Activated gamma-delta T cell (primary cell): Measurements from ENCODE around the gene SERPINA12.
"Not testable (repeated sequence)": the region's sequence is repeated elsewhere in the genome, so short reads cannot be mapped to it uniquely, and the experiment has no call there.

Experiments
- DNase-seq: peaks from one replicate; lab custom pipeline; 2025; lab: John Stamatoyannopoulos, UW

SERPINA12 gene

DNA sequence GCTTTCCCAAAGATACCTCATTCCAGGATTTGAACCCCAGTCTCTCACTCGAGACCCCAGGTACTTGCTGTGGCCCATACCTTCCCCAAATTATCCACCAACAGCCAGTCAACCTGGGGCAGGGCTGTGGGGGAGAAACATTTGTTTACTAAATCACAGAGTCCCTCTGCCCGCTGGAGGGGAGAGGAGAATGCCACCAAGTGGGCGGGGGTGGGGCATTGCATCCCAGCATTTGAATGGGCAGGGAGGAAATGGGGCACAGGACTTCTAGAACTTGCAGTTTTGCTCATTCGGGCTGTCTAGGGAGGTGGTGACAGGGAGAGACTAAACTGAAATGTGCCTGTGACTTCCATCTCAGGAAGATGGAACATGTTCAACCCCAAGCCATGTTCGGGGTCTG, 22.4 kb downstream of the SERPINA12 start:
- no peak for DNase-seq

DNA sequence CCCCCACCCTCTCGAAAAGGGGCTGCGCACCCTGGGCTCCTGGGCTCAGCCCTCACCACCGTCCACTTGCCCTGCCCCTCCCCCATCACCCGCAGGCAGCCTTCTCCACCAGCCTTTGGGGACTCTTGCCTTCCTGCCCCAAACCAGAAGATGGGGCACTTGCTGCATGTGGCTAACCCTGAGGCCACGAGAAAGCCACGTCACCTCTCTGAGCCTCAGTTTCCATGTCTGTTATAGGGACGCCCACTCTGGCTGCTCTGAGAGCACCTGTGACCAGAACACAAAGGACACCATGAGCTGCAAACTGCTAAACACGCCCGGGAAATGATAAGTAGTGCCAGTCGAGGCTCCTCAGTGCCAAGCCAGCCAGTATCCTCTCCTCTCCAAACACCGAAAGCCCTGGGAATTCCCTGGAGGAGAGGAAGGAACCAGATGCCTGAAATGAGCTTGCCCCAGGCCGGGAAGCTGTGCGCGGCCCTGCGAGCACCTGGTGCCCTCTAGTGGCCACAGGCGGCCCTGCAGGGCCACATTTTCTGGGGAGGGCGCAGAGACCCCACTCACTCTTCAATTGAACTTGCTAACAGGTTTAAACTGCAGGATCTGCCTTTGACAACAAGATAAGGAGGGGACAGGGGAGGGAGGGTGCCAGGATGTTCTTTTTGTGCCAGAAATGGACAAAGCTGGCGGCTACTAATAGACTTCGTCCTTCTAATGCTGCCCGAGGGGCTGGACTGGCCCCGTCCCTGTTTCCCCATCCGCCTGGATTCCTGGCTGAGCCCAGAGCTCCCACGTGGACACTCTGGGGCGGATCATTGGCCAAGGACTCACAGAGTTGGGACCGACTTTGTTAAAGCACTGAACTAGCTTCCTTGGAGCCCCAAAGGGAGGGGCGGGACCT, 23.1 kb downstream of the SERPINA12 start:
- DNase-seq, result no peak

DNA sequence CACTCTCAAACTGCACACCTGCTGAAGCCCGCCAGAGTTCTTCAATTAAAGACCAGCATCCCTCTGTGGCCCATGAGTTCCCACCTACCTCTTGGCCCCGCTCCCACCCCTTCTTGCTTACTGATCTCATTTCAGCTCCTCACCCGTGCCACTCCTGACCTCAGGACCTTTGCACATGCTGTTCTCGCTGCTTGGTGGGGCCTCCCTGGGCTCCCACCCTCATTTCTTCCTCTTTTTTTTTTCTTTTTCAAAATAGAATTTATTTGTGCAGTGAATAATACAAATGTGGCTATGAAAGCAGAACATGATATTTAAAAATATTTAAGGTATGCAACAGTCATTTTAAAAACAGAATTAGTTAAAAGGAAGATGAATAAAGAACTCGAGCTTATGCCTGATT, 24.8 kb downstream of the SERPINA12 start:
- no peak for DNase-seq

DNA sequence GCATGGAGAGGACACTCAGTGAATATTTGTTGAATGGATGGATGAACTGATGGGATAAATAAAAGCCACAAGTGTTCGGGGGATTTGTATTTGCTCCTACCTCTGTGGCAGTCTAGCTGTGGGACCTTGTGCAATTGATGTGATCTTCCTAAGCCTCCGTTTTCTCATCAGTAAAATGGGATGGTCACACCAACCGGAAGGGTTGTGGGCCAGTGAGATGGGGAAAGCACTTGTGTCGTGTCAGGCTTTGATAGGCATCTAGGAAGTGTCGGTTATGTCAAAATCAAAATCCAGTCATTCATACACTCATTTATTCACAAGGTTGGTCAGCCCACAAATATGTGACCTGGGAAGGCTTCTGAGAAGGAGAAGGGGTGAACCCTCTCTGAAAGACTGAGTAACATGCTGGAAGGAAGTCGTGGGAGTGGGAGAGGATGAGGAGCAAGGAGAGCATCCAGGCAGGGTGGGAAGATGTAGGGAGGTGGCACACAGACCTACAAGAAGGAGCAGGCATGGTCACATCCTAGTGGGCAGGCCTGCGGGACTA, 25.5 kb downstream of the SERPINA12 start:
- no peak for DNase-seq

DNA sequence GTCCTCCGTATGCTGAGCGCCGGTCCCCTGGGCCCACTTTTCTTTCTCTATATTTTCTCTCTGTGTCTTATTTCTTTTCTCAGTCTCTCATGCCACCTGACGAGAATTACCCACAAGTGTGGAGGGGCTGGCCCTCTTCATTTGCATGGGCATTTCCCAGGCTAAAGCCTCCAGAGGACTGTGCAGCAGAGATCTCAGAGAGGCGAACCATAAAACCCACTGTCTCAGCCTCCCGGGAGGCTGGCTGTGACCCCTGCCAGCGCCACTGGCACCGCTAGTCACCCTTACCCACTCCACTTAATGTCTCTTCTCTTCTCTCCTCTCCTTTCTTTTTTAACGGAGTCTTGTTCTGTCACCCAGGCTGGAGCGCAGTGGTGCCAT, 26.2 kb downstream of the SERPINA12 start:
- DNase-seq, result no peak

DNA sequence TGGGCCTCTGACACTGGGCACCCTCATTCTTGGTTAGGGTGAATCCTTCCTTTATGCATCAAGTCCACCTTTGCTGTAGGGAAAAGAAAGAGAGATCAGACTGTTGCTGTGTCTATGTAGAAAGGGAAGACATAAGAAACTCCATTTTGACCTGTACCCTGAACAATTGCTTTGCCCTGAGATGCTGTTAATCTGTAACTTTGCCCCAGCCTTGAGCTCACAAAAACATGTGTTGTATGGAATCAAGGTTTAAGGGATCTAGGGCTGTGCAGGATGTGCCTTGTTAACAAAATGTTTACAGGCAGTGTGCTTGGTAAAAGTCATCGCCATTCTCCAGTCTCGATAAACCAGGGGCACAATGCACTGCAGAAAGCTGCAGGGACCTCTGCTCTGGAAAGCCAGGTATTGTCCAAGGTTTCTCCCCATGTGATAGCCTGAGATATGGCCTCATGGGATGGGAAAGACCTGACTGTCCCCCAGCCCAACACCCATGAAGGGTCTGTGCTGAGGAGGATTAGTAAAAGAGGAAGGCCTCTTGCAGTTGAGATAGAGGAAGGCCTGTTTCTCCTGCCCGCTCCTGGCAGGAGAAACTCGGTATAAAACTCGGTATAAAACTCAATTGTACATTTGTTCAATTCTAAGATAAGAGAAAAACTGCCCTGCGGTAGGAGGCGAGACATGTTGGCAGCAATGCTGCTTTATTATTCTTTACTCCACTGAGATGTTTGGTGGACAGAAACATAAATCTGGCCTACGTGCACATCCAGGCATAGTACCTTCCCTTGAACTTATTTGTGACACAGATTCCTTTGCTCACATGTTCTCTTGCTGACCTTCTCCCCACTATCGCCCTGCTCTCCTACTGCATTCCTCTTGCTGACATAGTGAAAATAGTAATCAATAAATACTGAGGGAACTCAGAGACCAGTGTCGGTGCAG, 26.9 kb downstream of the SERPINA12 start:
- DNase-seq, result not testable (repeated sequence)

DNA sequence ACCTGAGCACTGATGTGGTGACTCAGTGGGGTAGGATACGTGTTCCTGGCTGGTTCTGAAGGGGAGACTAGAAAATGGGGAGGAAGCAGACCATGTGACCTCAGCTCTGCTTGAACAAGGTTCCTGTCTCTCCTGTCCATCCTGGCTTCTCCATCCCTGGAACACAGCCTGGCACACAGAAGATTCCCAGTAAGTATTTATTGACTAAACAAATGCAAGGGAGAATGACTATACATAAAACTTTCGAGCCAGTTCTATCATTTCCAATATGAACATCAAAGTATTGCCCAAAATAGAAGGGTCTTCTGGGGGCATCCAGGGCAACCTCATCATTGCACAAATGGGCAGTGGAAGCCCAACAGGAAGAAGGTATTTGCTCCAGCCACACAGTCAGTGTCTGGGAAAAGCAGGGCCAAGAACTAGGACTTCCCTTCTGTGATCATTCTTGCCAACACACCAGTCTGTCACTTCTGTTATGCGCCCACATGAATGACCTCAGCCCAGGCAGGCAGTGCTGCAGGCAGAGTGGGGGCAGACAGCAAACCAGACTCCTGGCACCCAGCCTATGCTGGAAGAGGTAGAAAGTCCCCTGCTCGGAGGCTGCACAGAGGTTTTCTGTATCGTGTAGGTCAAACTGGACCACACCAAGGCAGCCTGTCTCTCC, 27.7 kb downstream of the SERPINA12 start:
- no peak for DNase-seq

DNA sequence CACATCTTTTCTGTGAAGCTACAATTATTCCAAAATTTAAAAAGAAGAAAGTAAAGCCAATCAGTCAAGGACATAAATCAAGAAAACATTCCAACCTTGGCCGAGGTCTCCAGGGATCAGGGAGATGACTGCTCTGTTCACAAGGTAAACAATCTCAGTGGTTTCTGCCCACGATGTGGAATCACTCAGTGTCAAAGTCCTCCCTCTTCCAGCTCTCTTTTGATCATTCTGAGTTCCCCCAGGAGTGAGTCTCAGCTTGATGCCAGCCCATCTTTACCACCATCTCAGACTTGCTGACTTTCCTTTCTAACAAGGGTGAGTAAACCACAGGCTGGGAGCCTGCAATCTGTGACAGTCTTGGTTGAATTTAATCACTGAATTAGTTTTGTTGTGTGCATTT, 28.5 kb downstream of the SERPINA12 start:
- no peak for DNase-seq

DNA sequence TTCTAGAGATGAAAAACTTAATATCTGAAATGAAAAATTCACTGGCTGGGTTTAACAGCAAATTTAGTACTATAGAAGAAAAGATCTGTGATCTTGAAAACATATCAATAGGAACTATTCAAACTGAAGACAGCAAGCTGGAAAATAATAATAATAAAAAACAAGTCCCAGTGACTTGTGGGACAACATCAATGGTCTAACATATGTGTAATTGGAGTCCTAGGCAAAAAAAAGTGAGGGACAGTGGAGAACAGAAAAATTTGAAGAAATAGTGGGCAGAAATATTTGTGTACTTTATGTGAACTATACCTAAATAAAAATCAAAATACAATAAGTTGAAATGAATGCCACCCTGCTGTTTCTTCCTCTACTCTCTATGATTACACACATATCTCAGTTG, 30.8 kb downstream of the SERPINA12 start:
- DNase-seq, result no peak

DNA sequence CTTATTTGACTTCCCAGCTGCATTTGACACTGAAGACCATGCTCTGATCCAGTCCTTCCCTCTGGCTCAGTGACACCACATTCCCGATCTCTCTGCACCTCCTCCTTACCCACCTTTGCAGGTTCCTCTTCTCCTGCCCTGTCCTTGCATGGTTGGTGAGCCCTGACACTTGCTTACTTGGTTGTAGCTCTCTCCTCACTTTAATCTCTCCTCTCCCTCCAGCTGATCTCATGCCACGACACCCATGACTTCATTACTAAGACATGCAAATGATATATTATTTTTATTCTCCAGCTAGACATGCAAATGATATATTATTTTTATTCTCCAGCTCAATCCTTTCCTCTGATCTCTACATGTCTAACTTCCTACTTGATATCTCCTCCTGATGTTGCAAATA, 33.2 kb downstream of the SERPINA12 start, which contains the start of gene SERPINA9:
Gene SERPINA9 (minus strand): TSS at position 175 of the 400 bp plus-strand sequence. CDS start 6,357 bp downstream, outside the sequence.
- DNase-seq, result no peak

DNA sequence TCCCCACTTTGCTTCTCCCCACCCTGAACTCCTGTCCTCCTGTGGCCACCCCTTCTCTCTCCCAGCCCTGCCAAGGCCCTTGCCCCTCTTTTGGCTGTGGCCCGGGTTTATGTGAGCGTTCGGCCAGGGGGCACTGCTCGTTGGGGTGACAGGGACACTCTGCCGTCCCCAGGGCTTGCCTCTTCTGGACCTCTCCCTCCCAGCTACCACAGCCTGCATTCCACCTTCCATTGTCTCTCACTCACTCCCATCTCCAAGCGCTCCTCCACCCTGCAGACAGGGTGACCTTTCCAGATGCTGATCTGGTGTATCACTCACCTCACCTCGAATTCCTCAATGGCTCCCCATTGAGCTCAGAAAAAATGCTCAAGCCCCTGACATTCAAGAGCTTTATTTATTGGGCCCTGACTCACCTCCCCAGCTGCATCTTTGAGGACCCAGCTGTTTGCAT, 34.7 kb downstream of the SERPINA12 start:
- DNase-seq, result no peak

DNA sequence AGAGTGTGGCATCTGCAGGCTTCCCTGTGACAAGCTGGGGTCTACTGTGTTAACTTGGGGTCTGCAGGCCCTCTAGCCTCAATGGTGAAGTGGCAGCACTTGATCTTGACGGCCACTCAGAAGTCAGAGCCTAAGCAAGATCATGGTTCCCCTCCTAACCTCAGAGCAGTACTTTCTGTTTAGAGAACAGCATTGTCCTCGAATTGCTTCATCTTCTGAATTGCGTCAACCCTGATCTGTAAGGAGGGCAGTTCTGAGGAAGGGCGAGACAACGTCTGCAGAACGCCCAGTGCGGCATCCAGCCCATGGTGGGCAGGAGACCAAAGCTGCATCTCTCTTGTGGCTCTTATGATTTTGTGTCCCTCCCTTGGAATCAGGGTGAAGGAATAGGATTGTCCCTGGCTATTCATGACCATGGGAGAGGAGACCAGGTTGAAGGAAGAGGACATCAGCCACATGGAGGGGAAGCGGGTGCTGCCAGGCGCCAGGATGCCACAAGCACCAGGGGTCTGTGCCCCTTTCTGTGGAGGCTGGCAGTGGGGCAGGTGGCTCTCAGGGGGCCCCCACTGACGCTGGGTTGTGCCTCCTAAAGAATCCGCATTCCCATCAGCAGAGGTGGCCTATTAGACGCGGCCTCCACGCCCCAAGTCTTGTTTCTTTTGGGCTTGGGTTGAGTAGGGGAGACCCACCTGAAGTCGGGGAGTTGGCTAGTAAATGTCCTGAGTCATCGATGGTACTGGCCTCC, 35.4 kb downstream of the SERPINA12 start:
- no peak for DNase-seq

DNA sequence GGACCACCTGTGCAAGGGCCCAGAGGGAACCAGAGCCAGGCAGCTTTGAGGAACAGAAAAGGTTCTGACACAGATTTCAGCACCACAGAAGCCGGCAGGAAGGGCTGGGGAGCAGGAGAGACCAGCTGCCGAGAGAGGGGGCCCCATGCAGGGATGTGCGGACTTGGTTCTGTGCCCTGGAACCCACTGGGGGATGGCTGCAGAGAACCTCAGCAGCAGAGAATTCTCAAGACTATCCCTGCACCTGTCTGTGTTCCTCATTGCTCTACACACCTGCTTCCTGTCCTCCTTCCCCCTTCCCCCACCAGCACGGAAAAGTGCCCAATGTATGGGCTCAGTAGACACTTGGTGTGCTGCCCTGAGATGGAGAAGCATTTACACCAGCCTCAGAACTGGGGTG, 36.4 kb downstream of the SERPINA12 start:
- DNase-seq, result no peak

DNA sequence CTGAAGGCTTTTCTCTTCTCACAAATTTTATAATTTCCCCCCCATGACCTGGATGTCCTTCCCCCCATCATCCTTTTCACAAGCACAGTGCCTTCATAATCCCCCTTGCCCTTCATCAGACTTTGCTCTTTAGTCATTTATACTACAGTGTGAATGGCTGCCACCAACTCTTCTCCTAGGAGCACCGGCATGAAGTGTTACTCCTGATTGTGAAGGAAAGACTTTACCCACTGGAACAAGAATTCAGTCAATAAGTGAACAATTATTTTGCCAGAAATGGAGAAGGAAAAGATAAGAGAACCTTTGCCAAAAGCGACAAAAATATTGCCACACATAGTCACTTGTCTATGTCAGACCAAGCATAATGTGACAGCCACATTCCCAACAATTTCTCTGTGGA, 38.2 kb downstream of the SERPINA12 start:
- no peak for DNase-seq

DNA sequence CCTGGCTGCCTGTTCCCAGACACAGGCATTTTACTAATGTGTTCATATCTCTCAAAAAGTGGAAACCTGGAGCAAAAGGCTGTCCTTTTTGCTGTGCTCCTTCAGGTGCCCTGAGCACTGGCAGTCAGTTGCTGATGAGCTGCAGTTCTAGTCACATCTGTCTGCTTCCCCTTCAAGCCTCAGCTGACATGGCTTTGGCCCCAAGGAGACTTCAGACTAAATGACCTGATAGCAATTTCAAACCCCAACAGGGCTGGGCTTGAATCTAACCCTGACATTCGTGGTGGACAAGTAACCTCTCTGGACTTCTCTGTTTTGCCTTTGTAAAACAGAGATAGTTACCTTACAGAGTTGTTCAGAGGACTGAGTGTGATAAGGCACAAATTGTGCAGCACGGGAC, 39.0 kb downstream of the SERPINA12 start:
- DNase-seq, result no peak

DNA sequence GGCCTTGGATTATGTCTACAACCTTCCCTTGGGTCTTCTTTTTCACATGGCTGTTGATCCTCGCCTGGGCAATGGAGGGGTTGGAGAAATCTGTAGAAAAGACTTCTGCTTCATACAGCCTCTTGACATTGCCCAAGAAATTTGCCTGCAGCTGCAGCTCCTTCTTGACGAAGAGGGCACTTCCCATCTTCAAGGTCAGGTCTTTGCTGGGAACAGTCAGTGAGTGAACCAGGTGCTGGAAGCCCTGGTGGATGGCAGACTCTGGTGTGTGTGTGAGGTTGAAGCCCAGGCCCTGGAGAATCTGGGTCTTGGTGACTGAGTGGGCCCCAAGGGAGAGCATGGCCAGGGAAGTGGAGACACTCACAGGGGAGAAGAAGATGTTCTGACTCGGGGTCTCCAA, 40.0 kb downstream of the SERPINA12 start:
- DNase-seq, result no peak

DNA sequence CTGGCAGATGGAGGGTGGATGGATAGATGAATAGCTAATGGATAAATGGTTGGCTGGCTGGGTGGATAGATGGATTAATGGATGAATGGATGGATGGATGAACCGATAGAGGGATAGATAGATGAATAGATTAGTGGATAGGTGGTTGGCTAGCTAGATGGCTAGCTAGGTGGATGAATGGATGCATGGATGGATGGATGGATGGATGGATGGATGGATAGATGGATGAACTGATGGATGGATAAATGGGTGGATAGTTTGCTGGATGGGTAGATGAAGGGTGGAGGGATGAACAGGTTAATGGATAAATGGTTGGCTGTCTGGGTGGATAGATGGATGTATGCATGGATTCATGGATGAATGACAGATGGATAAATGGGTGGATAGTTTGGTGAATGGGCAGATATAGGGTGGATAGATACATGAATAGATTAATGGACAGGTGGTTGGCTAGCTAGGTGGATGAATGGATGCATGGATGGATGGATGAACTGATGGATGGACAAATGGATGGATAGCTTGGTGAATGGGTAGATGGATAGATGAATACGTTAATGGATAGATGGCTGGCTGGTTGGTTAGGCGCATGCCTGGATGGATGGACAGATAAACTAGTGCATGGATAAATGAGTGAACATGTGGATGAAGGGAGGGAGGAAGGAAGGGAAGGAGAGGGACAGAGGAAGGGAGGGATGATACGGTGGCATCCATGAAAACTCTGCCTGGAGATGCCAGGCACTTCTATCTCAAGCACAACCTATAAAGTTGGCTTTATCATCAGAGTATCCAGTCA, 41.3 kb downstream of the SERPINA12 start:
- DNase-seq, result no peak

DNA sequence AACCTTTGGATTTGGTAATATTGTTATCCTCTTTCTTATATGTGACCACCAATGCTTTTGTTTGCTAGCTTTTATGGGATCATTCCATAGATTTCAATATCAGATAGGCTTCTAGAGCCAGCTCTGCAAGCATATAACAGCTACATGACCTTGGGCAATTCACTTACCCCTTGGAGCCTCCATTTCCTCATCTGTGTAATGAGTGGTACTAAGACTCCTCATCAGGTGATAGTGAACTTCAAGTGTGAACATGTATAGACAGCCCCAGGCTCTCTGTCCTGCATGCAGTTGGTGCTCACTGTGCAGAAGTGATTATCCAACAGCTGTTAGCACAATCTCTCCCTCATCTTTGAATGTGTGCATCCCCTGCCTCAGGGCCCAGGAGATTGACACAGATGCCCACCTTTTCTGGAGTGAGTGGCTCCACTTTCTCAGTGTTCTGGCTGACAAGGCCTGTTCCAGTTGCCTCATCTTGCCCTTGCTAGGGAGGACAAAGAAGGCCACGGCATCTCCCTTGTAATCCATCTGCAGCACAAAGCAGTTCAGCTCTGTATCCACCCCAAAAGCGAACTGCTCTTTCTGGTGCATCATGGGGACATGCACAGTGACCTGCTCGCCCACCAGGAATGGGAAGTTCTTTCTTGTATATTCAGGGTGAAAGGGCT, 42.4 kb downstream of the SERPINA12 start:
- no peak for DNase-seq

DNA sequence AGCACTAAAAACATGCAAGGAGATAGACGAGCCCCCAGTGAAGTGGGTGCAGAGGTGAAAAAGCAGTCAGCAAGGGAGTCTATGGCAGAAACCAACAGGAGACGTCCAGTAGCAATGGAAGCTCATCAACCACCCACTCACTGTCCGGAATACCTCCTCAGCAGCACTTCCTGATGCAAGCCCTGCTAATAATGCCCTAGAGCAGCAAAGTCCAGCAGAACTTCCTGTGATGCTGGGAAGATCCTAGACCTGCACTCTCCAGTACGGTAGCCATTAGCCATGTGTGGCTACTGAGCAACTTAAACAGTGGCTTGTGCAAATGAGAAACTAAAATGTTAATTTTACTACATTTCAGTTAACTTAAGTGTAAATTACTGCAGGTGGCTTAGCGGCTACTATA, 44.2 kb downstream of the SERPINA12 start:
- DNase-seq, result no peak

DNA sequence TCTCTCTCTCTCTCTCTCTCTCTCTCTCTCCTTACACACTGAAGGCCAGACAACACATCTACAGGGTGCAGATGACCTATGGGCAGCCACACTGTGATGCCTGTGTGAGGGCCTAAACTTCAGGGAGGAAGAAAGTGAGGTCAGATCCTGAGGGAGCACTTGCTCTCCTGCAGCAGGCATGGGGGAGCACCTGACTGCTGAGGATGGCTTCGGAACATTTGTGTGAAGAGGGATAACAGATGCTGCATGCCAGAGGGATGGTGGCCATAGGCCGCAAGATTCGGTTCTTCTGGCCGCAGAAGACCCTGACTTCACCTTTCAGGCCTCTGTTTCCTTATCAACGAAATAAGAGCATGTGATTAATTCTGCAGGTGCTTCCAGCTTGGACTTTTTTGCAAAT, 45.0 kb downstream of the SERPINA12 start:
- no peak for DNase-seq
